ENCODE data around the gene AFMID. TPM values are rescaled to one million over a fixed set of nuclear protein-coding genes. Genes with fewer than 3 reads are reported as not detected.

The AFMID gene
- polyA plus RNA-seq, 1 donor, result 36.7 TPM

DNA sequence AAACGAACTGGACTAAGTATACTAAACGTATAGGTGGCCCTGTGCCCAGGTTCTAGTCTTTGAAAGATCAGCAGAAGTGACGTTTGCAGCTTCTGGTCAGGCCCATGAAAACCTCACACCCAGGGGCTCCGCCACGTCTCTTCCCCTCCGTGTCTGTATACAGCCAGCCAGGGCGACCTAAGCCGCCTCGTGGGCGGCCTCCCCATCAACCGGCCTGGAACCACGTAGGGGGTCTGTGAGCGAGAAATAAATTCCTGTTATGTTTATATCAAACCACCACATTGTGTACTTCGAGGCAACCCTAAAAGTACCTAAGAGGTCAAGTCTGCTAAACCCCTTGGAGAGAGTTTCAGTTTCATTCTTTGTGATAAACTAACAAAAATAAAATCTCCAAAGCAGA, 7.1 kb upstream of the AFMID start:
- no peak for DNase-seq (ENCODE audit: low read depth)

DNA sequence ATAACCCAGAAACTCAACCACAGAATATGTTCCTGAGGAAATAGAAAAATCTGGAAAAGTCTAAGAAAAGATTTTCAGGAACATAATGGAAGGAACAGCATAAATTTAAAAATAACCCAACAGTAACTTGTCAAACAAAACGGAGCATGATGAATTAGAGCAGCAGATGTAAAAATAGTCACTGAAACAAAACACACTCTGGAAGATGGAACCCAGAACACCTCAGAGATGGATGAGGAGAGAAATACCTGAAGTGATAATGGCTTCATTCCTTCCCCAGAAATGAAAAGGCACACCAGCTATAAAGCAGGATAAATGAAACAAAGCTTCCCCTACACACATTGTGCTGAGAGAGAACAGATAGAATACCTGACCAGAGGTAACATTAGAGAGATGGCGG, 6.7 kb upstream of the AFMID start:
- no peak for DNase-seq (ENCODE audit: low read depth)

DNA sequence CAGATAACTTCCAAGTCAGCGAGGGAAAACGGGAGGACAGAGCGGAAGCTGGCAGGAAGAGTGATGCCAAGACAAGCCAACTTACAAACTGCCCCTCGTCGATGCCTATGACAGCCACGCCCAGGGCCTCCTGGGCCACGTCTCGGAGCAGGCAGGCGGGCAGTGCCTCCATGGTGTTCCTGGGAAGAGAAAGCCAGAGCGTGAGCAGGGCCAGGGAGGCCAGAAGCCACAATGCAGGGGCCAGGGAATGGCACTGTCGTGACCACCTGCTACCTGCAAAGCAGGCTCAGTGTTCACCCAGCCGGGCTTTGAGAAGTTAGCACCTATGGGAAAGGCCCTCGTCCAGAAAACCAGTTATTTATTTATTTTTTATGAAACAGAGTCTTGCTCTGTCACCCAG, 4.7 kb upstream of the AFMID start:
- no peak for DNase-seq (ENCODE audit: low read depth)

DNA sequence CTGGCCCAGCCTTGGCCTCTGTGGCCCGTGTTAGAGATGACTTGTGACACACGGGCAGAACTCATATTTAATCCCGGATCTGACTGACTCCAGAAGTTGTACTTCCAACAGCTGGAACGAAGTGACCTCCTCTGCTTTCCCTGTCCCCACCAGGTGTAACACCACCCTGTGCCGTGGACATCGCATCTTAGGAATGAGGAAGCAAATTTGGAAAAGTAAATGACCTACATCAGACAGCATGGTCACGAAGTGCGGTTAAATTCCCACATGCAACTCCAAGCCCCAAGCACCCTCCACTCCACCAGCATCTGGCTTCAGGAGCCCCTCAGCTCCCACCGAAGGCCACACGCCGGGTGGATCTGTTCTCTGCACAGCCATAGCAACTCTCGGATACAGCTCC, 3.2 kb upstream of the AFMID start:
- no peak for DNase-seq (ENCODE audit: low read depth)

DNA sequence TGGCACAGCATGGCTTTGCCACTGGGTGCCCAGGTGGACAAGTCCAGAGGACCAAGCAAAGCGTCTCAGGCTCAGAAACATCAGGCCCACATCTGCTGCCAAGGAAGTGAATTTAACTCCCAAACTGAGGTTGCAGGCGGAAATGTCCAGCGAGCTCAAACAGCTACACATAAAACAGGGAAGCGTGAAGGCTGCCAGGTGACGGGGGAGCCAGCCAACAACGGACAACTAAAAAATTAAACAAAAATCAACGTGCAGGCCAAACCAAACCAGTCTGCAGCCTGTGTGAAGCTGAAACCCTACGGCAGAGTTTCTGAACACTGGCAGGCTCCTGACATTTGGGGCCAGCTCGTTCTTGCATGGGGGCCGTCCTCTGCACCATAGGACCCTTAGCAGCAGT, 2.8 kb upstream of the AFMID start:
- DNase-seq (ENCODE audit: low read depth), result no peak

DNA sequence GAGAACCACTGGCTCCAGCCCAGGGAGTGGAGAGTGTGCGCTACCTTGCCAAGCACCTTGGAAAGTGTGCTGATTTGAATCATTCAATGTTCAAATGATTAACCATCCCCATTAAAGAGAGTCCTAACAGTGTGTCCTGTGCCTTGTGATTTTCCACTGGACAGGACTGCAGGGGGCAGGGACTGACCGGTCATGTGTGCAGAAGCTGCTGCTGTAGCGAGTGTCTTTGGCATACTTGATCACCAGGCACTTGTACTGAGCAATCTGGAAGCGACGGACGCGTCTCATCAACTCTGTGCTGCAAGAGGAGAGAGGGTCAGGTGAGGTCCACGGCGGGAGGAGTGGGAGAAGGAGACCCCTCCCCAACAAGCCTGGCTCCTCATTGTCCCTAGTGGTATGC, 2.3 kb upstream of the AFMID start:
- DNase-seq (ENCODE audit: low read depth), result no peak

DNA sequence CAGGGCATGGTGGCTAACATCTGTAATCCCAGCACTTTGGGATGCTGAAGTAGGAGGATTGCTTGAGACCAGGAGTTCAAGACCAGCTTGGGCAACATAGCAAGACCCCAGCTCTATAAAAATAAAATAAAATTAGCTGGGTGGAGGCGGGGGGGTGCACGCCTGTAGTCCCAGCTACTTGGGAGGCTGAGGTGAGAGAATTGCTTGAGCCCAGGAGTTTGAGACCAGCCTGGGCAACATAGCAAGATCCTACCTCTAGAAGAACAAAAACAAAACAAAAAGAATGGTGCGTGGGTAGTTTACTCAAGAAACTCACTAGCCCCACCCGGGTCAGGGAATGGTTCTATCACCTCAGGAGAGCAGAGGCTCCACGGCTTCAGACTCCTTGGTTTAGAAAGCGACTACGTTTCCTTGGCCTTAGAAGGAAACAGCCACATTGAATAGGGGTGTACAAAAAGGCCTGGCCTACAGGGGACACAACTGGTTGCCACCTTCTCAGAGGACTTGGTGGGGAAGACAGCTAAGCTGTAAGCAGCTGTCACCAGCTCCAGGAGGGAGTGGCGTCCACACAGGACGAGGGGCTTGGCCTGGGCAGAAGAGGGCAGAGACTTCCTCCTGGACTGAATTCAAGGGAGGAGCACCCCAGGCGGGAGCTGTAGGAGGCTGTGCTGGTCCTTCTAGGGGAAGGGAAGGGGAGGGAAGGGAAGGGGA, 1.0 kb upstream of the AFMID start:
- DNase-seq (ENCODE audit: low read depth), result no peak

DNA sequence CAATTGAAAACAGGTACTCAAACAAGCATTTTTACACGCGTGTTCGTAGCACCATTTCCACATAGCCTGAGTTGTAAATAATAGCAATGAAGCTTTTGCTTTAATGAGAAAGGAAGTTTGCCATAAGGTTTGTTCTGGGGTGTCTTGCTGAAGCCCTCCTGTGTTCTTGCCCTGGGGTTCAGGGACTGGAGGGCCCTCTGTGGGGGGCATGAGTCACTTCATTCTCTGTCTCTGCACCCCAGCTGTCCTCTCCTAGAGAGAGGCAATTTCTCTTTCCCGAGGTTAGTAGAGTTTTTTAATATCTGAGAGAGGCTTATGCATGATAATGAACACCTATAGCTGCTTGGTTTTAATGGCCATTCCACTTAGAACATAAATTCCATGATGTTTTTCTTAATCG, 9.6 kb downstream of the AFMID start:
- no peak for DNase-seq (ENCODE audit: low read depth)

DNA sequence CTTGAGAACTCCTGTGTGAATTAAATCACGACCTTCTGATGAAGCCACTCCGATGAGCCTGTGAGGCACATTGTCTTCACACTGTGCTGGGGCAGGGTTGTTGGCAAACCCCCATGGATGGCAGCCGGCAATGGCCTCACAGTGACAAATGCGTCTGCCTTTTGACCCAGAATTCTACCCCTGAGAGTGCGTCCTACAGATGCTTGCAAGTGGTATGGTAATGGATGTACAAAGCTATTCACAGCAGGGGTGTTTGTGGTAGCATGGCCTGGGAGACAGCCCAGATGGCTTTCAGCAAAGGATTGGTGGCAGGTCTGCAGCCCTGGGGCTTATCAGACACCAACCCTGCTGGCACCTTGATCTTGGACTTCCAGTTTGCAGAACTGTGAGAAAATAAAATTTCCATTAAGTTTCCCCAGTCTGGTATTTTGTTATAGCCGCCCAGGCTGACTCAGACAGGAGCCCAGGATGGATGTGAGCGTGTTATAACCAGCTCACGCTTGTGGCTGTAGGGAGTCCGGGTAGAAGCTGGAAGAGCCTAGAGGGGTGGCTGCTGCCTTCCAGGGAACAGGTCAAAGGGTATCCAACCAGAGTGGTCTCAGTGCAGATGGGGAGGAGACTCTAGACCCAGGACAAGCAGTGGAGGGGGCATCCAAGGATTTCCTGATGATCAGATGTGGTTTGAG, 10.1 kb downstream of the AFMID start:
- no peak for DNase-seq (ENCODE audit: low read depth)

DNA sequence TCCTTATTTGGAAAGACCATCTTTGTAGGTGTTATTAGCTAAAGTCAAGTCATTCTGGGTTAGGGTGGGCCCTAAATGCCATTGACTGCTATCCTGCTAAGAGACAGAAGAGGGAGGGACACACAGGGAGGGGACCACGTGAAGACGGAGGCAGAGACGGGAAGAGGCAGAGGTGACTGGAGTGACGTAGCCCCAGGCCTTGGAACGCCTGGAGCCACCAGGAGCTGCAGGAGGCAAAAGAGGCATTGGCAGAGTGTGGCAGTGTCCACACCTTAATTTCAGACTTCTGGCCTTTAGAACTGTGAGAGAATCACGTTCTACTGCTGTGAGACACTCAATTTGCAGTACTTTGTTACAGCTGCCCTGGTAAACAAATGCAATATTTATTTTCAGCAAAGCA, 13.3 kb downstream of the AFMID start:
- no peak for DNase-seq (ENCODE audit: low read depth)

DNA sequence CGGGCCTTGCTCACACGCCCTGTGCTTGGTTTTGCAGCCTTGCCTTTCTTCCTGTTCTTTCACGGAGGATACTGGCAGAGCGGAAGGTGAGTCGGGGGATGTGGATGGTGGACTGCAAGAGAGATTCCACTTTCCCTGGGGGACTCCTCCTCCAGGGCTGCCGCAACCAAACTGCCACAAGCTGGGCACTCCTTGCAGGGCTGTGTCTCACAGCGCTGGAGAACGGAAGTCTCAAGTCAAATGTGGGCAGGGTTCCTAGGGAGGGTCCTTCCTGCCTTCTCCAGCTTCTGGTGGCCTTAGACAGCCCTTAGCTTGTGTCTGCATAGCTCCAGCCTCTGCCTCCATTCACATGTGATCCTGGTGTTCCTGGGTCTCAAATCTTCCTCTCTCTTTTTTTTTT, 15.5 kb downstream of the AFMID start:
- DNase-seq (ENCODE audit: low read depth), result no peak

DNA sequence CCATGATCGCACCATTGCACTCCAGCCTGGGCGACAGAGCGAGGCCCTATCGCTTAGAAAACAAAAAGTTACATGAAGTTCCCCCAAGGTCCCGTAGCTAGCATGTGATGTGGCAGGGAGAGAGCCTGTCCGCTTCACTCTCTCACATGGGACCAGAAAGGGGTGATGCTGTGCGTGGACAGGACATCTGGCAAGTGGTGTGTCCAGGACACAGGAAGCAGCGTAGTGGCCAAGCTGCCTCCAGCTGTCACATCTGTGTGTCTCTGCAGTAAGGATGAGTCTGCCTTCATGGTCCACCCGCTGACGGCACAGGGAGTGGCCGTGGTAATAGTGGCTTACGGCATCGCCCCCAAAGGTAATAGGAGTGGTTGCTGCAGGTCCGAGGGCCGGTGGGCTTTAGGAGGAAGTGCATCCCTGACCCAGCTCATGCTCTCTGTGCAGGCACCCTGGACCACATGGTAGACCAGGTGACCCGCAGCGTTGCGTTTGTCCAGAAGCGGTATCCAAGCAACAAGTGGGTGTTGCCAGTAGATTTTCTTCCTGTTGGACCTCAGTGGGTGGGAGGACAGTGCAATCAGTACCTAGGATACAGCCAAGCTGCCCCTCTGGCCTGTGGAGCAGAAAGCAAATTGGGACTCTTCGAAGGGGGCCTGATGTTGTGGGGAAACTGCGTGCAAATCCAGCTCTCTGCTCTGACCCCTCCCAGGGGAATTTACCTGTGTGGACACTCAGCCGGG, 17.4 kb downstream of the AFMID start:
- DNase-seq (ENCODE audit: low read depth), result no peak

DNA sequence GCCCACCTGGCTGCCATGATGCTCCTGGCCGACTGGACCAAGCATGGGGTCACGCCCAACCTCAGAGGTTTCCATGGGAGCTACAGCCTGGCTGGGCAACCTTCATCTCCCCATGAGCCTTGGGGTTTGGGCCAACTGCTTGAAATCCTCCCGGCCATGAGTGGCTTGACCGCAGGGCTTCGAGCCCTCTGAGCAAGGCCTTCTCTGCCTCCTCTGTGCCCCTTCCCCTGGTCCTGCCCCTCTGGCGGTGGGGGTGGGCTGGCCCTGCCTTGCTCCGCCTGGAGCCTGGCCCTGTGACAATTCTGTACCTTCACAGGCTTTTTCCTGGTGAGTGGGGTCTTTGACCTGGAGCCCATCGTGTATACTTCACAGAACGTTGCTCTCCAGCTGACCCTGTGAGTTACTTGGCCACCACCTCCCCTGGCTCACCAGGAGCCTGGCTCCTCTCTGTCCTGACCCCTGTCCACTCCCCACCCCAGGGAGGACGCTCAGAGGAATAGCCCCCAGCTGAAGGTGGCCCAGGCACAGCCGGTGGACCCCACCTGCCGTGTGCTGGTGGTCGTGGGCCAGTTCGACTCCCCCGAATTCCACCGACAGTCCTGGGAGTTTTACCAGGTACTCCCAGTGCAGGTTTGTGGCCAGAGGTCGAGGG, 18.1 kb downstream of the AFMID start:
- no peak for DNase-seq (ENCODE audit: low read depth)

DNA sequence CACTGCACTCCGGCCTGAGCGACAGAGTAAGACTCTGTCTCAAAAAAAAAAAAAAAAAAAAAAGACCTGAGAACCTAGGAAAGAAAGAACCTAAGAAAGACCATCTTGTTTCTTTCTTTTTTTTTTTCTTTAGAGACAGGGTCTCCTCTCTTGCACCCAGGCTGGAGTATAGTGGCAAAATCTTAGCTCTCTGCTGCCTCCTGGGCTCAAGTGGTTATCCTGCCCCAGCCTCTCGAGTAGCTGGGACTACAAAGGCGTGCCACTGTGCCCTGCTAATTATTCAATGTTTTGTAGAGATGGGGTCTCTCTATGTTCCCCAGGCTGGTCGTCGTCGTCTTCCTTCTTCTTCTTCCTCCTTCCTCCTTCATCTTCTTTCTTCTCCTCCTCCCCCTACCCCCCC, 19.1 kb downstream of the AFMID start:
- no peak for DNase-seq (ENCODE audit: low read depth)

DNA sequence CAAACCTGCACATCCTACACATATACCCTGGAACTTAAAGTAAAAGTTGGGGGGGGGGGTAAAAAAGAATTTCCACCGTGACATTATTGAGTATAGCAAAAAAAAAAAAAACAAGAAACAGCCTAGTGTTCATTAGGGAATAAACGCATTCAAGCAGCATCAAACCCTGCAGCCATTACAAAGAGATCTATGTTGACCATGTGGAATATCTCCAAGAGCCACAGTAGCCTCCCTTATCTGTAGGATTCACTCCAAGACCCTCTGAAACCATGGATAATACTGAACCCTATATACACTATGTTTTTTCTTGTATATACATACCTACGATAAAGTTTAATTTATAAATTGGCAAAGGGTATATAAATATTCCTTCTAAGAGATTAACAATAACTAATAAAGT, 21.3 kb downstream of the AFMID start:
- no peak for DNase-seq (ENCODE audit: low read depth)

DNA sequence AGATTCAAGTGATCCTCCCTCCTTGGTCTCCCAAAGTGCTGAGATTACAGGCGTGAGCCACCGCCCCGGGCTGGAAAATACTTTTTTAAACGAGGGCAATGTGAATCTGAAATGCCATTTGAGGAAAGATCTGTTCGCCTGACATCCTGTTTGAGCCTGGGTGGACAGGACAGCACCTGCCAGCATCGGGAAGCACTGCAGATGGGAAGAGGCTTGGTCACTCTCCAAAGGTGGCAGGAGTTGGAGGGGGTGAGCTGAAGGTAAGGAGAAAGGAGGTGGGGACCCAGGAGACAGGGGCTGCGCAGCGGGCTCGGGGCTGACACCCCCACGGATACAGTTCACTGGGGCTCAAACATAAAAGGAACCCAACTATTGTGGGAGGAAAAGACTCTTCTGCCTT, 22.9 kb downstream of the AFMID start:
- DNase-seq (ENCODE audit: low read depth), result no peak

DNA sequence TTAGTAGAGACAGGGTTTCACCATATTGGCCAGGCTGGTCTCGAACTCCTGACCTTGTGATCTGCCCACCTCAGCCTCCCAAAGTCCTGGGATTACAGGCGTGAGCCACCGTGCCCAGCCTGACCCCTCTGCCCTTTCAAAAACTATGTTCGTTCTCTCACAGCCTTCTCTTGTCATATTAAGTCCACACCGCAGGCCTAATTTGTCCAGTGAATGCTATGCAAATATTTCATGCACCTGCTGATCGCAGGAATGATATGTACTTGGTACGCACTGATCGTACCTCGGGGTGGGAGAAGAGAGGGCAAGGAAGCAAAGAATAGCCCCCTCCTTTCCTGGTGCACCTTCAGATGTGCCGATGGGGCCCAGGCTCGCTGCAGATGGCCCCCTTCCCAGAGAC, 23.9 kb downstream of the AFMID start:
- no peak for DNase-seq (ENCODE audit: low read depth)

DNA sequence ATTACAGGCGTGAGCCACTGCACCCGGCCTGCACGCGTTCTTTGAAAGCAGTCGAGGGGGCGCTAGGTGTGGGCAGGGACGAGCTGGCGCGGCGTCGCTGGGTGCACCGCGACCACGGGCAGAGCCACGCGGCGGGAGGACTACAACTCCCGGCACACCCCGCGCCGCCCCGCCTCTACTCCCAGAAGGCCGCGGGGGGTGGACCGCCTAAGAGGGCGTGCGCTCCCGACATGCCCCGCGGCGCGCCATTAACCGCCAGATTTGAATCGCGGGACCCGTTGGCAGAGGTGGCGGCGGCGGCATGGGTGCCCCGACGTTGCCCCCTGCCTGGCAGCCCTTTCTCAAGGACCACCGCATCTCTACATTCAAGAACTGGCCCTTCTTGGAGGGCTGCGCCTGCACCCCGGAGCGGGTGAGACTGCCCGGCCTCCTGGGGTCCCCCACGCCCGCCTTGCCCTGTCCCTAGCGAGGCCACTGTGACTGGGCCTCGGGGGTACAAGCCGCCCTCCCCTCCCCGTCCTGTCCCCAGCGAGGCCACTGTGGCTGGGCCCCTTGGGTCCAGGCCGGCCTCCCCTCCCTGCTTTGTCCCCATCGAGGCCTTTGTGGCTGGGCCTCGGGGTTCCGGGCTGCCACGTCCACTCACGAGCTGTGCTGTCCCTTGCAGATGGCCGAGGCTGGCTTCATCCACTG, 27.0 kb downstream of the AFMID start, which contains the start of gene BIRC5:
BIRC5 (plus strand) TSS at position 238 of the 690 bp plus-strand sequence; CDS start at position 302, 64 bp downstream.
- no peak for DNase-seq (ENCODE audit: low read depth)

DNA sequence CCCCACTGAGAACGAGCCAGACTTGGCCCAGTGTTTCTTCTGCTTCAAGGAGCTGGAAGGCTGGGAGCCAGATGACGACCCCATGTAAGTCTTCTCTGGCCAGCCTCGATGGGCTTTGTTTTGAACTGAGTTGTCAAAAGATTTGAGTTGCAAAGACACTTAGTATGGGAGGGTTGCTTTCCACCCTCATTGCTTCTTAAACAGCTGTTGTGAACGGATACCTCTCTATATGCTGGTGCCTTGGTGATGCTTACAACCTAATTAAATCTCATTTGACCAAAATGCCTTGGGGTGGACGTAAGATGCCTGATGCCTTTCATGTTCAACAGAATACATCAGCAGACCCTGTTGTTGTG, 27.5 kb downstream of the AFMID start:
- no peak for DNase-seq (ENCODE audit: low read depth)

DNA sequence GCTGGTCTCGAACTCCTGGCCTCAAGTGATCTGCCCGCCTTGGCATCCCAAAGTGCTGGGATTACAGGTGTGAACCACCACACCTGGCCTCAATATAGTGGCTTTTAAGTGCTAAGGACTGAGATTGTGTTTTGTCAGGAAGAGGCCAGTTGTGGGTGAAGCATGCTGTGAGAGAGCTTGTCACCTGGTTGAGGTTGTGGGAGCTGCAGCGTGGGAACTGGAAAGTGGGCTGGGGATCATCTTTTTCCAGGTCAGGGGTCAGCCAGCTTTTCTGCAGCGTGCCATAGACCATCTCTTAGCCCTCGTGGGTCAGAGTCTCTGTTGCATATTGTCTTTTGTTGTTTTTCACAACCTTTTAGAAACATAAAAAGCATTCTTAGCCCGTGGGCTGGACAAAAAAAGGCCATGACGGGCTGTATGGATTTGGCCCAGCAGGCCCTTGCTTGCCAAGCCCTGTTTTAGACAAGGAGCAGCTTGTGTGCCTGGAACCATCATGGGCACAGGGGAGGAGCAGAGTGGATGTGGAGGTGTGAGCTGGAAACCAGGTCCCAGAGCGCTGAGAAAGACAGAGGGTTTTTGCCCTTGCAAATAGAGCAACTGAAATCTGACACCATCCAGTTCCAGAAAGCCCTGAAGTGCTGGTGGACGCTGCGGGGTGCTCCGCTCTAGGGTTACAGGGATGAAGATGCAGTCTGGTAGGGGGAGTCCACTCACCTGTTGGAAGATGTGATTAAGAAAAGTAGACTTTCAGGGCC, 32.4 kb downstream of the AFMID start:
- no peak for DNase-seq (ENCODE audit: low read depth)

DNA sequence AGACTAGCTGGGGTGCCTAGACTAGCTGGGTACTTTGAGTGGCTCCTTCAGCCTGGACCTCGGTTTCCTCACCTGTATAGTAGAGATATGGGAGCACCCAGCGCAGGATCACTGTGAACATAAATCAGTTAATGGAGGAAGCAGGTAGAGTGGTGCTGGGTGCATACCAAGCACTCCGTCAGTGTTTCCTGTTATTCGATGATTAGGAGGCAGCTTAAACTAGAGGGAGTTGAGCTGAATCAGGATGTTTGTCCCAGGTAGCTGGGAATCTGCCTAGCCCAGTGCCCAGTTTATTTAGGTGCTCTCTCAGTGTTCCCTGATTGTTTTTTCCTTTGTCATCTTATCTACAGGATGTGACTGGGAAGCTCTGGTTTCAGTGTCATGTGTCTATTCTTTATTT, 35.9 kb downstream of the AFMID start:
- no peak for DNase-seq (ENCODE audit: low read depth)

All from forelimb muscle (tissue), 1 donor.